C1 segment of cervical spinal cord (tissue), 14 donors: ENCODE data around the gene ELANE.

Source experiments
- DNase-seq, 14 donors: peaks; one replicate each; lab custom pipeline; 2025; lab: John Stamatoyannopoulos, UW

The ELANE gene

GRCh38 chr19:852136-853013, at the start of gene ELANE:
TSS of gene ELANE (plus strand) at chr19:852303. CDS start at chr19:852329, 26 bp downstream.
- DNase-seq = no peak

GRCh38 chr19:802498-803098, 49.5 kb upstream of the ELANE start:
- DNase-seq = no peak

GRCh38 chr19:803099-803561, 49.0 kb upstream of the ELANE start:
- DNase-seq = no peak

- no peak for DNase-seq
These were observed 48.3 kb upstream of the ELANE start for GRCh38 chr19:803686-804418.

- no peak for DNase-seq
These were observed 47.5 kb upstream of the ELANE start for GRCh38 chr19:804419-805165.

GRCh38 chr19:805166-805551, 46.9 kb upstream of the ELANE start:
- no peak for DNase-seq

- no peak for DNase-seq
These were observed 46.2 kb upstream of the ELANE start for GRCh38 chr19:805600-806550.

- no peak for DNase-seq
These were observed 45.2 kb upstream of the ELANE start for GRCh38 chr19:806815-807421.

- DNase-seq = no peak
These were observed 44.3 kb upstream of the ELANE start for GRCh38 chr19:807627-808422.

- DNase-seq = no peak
These were observed 43.7 kb upstream of the ELANE start for GRCh38 chr19:808423-808775.

- DNase-seq = no peak
These were observed 41.8 kb upstream of the ELANE start for GRCh38 chr19:810077-810855.

- no peak for DNase-seq
These were observed 41.1 kb upstream of the ELANE start for GRCh38 chr19:810883-811489.

GRCh38 chr19:811506-812048, 40.5 kb upstream of the ELANE start:
- no peak for DNase-seq

- DNase-seq = no peak
These were observed 39.9 kb upstream of the ELANE start for GRCh38 chr19:812049-812746.

- DNase-seq = no peak
These were observed 39.3 kb upstream of the ELANE start for GRCh38 chr19:812747-813218.

GRCh38 chr19:813219-814151, 38.6 kb upstream of the ELANE start:
- no peak for DNase-seq
